Fibroblast of skin of abdomen (primary cell): ENCODE results near the gene MIPOL1.

Experiments
- DNase-seq: peaks from one replicate; pipeline ENCODE4 v3.0.0-alpha.2; 2013

Gene MIPOL1

GRCh38 chr14:37466003-37466622 lies 268.4 kb downstream of the MIPOL1 start:
- DNase-seq = no peak

GRCh38 chr14:37466623-37467088 lies 268.9 kb downstream of the MIPOL1 start:
- DNase-seq = no peak

GRCh38 chr14:37469650-37470049 lies 271.9 kb downstream of the MIPOL1 start:
- DNase-seq = no peak

- no peak for DNase-seq
Observed at GRCh38 chr14:37470251-37470650, 272.5 kb downstream of the MIPOL1 start.

- no peak for DNase-seq
Observed at GRCh38 chr14:37472906-37473305, 275.2 kb downstream of the MIPOL1 start.

GRCh38 chr14:37474191-37474590 lies 276.5 kb downstream of the MIPOL1 start:
- DNase-seq = no peak

GRCh38 chr14:37480446-37481290 lies 282.9 kb downstream of the MIPOL1 start:
- DNase-seq = peak; percentile 5

GRCh38 chr14:37482428-37482827 lies 284.7 kb downstream of the MIPOL1 start:
- no peak for DNase-seq

- no peak for DNase-seq
Observed at GRCh38 chr14:37483672-37484071, 285.9 kb downstream of the MIPOL1 start.

GRCh38 chr14:37490607-37491006 lies 292.9 kb downstream of the MIPOL1 start:
- no peak for DNase-seq

- no peak for DNase-seq
Observed at GRCh38 chr14:37491076-37491475, 293.3 kb downstream of the MIPOL1 start.

GRCh38 chr14:37493606-37494005 lies 295.9 kb downstream of the MIPOL1 start:
- peak; percentile 4 for DNase-seq

GRCh38 chr14:37497422-37497821 lies 299.7 kb downstream of the MIPOL1 start:
- DNase-seq = no peak

GRCh38 chr14:37501877-37502276 lies 304.1 kb downstream of the MIPOL1 start:
- DNase-seq = no peak

- DNase-seq = no peak
Observed at GRCh38 chr14:37508503-37508902, 310.8 kb downstream of the MIPOL1 start.

- DNase-seq = no peak
Observed at GRCh38 chr14:37512173-37512572, 314.4 kb downstream of the MIPOL1 start.

- DNase-seq = no peak
Observed at GRCh38 chr14:37515771-37516170, 318.0 kb downstream of the MIPOL1 start.

GRCh38 chr14:37526994-37527393 lies 329.3 kb downstream of the MIPOL1 start:
- no peak for DNase-seq

- no peak for DNase-seq
Observed at GRCh38 chr14:37539992-37540391, 342.3 kb downstream of the MIPOL1 start.

- DNase-seq = no peak
Observed at GRCh38 chr14:37544407-37544806, 346.7 kb downstream of the MIPOL1 start.

- DNase-seq = no peak
Observed at GRCh38 chr14:37545174-37545573, 347.4 kb downstream of the MIPOL1 start.

GRCh38 chr14:37546621-37547447 lies 349.1 kb downstream of the MIPOL1 start:
- peak; percentile 44 for DNase-seq

- DNase-seq = peak; percentile 83
Observed at GRCh38 chr14:37550511-37550910, 352.8 kb downstream of the MIPOL1 start.
